GM12878 (cell line): ENCODE measurements around the gene ECT2. TPM values are rescaled to one million over a fixed set of nuclear protein-coding genes. Genes with fewer than 3 reads are reported as not detected.

Experiments
- ATAC-seq: fragments of 200-7000 bp; cut with Tn5 transposase; 3 replicates; pipeline ENCODE4 v1.9.1; 2020; ENCODE audit warnings: mild to moderate bottlenecking, moderate library complexity
- BruUV-seq: library from RNA; stranded (reverse); fragments of 400-500 nt; replicated peaks from 2 replicates; lab custom pipeline; 2021; lab: Mats Ljungman, UMichigan
- CTCF ChIA-PET: fragments of 300-600 bp; sonication (Branson Sonifier 250); formaldehyde crosslinking; extraction: SDS; loops from one replicate; lab custom pipeline; 2021; ENCODE audit warnings: inconsistent platforms; lab: Yijun Ruan, JAX
- POLR2A ChIA-PET: fragments of 350-600 bp; formaldehyde crosslinking; extraction: SDS; loops from one replicate; lab custom pipeline; 2021; ENCODE audit warnings: inconsistent platforms; lab: Charles Lee
- RAD21 ChIA-PET: fragments of 300-600 bp; sonication (Branson Sonifier 250); formaldehyde crosslinking; loops from one replicate; lab custom pipeline; 2023; ENCODE audit warnings: antibody characterized with exemption; ENCODE audit not compliant: unreplicated experiment; lab: Charles Lee
- SMC1A ChIA-PET: fragments of 300-600 bp; sonication (Branson Sonifier 250); formaldehyde crosslinking; loops from one replicate; lab custom pipeline; 2023; ENCODE audit not compliant: unreplicated experiment, uncharacterized antibody; lab: Charles Lee
- DNase-seq: peaks from one replicate; pipeline ENCODE4 v3.0.0-alpha.2; 2011; ENCODE audit warnings: low read depth, low spot score
- FAIRE-seq: peaks from 3 replicates; lab custom pipeline; 2011; peaks lifted over from hg19 to GRCh38; lab: Jason Lieb, UNC
- H2AFZ ChIP-seq: 2 replicates; pipeline ENCODE4 v1.6.0; 2011; ENCODE audit warnings: low read depth, low read length, control low read depth; ENCODE audit not compliant: control insufficient read depth
- H3K27ac ChIP-seq: 2 replicates; pipeline ENCODE4 v1.5.1; 2011; ENCODE audit warnings: control low read depth; ENCODE audit not compliant: control insufficient read depth, insufficient read depth
- H3K27me3 ChIP-seq, 2 experiments: replicated peaks in 1 of 2; 2 replicates each; pipeline versions ENCODE4 v1.6.0 to v1.6.1; 2011; ENCODE audit warnings: low read length in 1 of 2; ENCODE audit not compliant: control insufficient read depth in 2 of 2, insufficient read depth in 2 of 2
- H3K36me3 ChIP-seq, 2 experiments: 2 replicates each; pipeline ENCODE4 v1.5.1; 2011; ENCODE audit warnings: low read length in 1 of 2; ENCODE audit not compliant: control insufficient read depth in 2 of 2, insufficient read depth in 2 of 2
- H3K4me1 ChIP-seq: 2 replicates; pipeline ENCODE4 v1.6.1; 2011; ENCODE audit warnings: mild to moderate bottlenecking, low read length, moderate library complexity, mixed read lengths; ENCODE audit not compliant: control insufficient read depth, insufficient read depth
- H3K4me2 ChIP-seq: 2 replicates; pipeline ENCODE4 v1.6.0; 2011; ENCODE audit warnings: control low read depth; ENCODE audit not compliant: control insufficient read depth, insufficient read depth
- H3K4me3 ChIP-seq: fragments of 200-600 bp; sonication (generic); 2 replicates; pipeline ENCODE4 v1.5.1; 2016
- H3K79me2 ChIP-seq: 2 replicates; pipeline ENCODE4 v1.6.0; 2011; ENCODE audit warnings: low read length; ENCODE audit not compliant: control insufficient read depth, insufficient read depth
- H3K9ac ChIP-seq: 2 replicates; pipeline ENCODE4 v1.8.0; 2011; ENCODE audit warnings: low read length, control low read depth, mixed read lengths; ENCODE audit not compliant: control insufficient read depth, insufficient read depth
- H3K9me3 ChIP-seq: replicated peaks from 3 replicates; pipeline ENCODE4 v1.5.1; 2011; ENCODE audit warnings: mild to moderate bottlenecking, low read length; ENCODE audit not compliant: control insufficient read depth, insufficient read depth
- H4K20me1 ChIP-seq: 2 replicates; pipeline ENCODE4 v1.6.0; 2011; ENCODE audit not compliant: control insufficient read depth, insufficient read depth
- E2F4 ChIP-seq: IDR thresholded peaks from 2 replicates; pipeline ENCODE4 v1.6.1; 2012; ENCODE audit warnings: low read depth, low read length, improper control_type of control experiment
- GATAD2B ChIP-seq: fragments of 450-650 bp; conservative IDR thresholded peaks from 2 replicates; pipeline ENCODE4 v1.6.1; 2017; ENCODE audit warnings: low read depth, mild to moderate bottlenecking, moderate library complexity
- HDGF ChIP-seq: fragments of 450-650 bp; IDR thresholded peaks from 2 replicates; pipeline ENCODE4 v1.6.1; 2016; ENCODE audit warnings: antibody characterized with exemption
- HSF1 ChIP-seq: fragments of 150-350 bp; IDR thresholded peaks from 2 replicates; pipeline ENCODE4 v1.6.1; 2014; ENCODE audit warnings: mild to moderate bottlenecking, low read depth, low read length
- MAX ChIP-seq: IDR thresholded peaks from 2 replicates; pipeline ENCODE4 v1.6.1; 2012; ENCODE audit warnings: low read depth, low read length, improper control_type of control experiment
- NFYB ChIP-seq: IDR thresholded peaks from 2 replicates; pipeline ENCODE4 v1.6.1; 2011; ENCODE audit warnings: low read depth, mild to moderate bottlenecking, low read length, improper control_type of control experiment, moderate library complexity; ENCODE audit not compliant: insufficient read depth
- NR2F1 ChIP-seq: fragments of 450-650 bp; conservative IDR thresholded peaks from 2 replicates; pipeline ENCODE4 v1.6.1; 2017; ENCODE audit warnings: mild to moderate bottlenecking
- PBX3 ChIP-seq: IDR thresholded peaks from 2 replicates; pipeline ENCODE4 v1.6.1; 2011; ENCODE audit warnings: mild to moderate bottlenecking, low read depth, low read length, moderate library complexity; ENCODE audit not compliant: insufficient replicate concordance
- POU2F2 ChIP-seq: IDR thresholded peaks from 3 replicates; pipeline ENCODE4 v1.6.1; 2011; ENCODE audit warnings: low read depth, mild to moderate bottlenecking, low read length, borderline replicate concordance
- RBBP5 ChIP-seq: fragments of 200-600 bp; sonication (generic); conservative IDR thresholded peaks from 2 replicates; pipeline ENCODE4 v1.6.1; 2016
- TCF3 ChIP-seq: IDR thresholded peaks from 2 replicates; pipeline ENCODE4 v1.6.1; 2012; ENCODE audit warnings: low read depth, mild to moderate bottlenecking, low read length, borderline replicate concordance; ENCODE audit not compliant: insufficient read depth
- ZNF687 ChIP-seq: fragments of 450-650 bp; IDR thresholded peaks from 2 replicates; pipeline ENCODE4 v1.6.1; 2017; ENCODE audit warnings: mild to moderate bottlenecking, moderate library complexity
- ZSCAN29 ChIP-seq: fragments of 450-650 bp; IDR thresholded peaks from 2 replicates; pipeline ENCODE4 v1.6.1; 2017; ENCODE audit warnings: mild to moderate bottlenecking, moderate library complexity
- WGBS: methylation state at CpG from one replicate; pipeline ENCODE4 v1.1.6; 2016; ENCODE audit warnings: low lambda C conversion rate; ENCODE audit not compliant: insufficient replicate concordance, insufficient coverage; ENCODE audit errors: missing lambda C conversion rate; 5-methylcytosine and 5-hydroxymethylcytosine counted together
- in situ Hi-C: fragments of 300-500 bp; cut with MboI; formaldehyde crosslinking; loops from 9 replicates; pipeline ENCODE4 v1.14.3; 2018; ENCODE audit warnings: mixed read lengths
- intact Hi-C: fragments of 100-400 bp; cut with micrococcal nuclease; formaldehyde crosslinking; loops from one replicate; pipeline ENCODE4 v1.14.2; 2022; ENCODE audit not compliant: unreplicated experiment
- polyA plus RNA-seq, 11 experiments: library from polyadenylated mRNA; depleted of rRNA in 4 of 11; unstranded in 6 of 11; stranded (reverse) in 5 of 11; fragments of >200 nt; fragmentation: Nextera tagmentation in 4 of 11; fragmentation: Illumina TruSeq in 1 of 11; extraction: Ambion mirVana in 4 of 11; extraction: Trizol in 1 of 11; gene quantifications; 1 replicate in 1 of 11; 2 replicates in 10 of 11; pipeline versions ENCODE4 v1.2.1 to v1.2.3, GENCODE V29; 2011 to 2016; ENCODE audit warnings: inconsistent platforms in 2 of 11, missing spikeins in 2 of 11, low read depth in 1 of 11
- total RNA-seq, 4 experiments: library from RNA; depleted of rRNA in 3 of 4; stranded (reverse); fragments of >200 nt in 3 of 4; fragmentation: Illumina TruSeq in 1 of 4; extraction: Trizol in 1 of 4; gene quantifications; 2 replicates each; pipeline versions ENCODE4 v1.2.1 to v1.2.3, GENCODE V29; 2013 to 2021

The ECT2 gene
- total and polyA plus RNA-seq, 10 of the 15 experiments (the other 5 are each of a cell fraction or from before 2014, with no cell fraction given), result 21.5 to 47.8 (median 38.2) TPM

- Histone ChIP-seq H3K4me1 (no peaks in the 10 kb centered on the region; the same call in 1 of the 2 replicates), H3K4me3 (peak within 1 kb of the TSS; percentile 67), H3K27ac (peak within 1 kb of the TSS; percentile 52), H3K36me3 (no peaks in the 10 kb centered on the region), H3K79me2 (no peaks in the 10 kb centered on the region; the same call in 1 of the 2 replicates), H3K9ac (peak within 1 kb of the TSS; percentile 64), H2AFZ (peak within 1 kb of the TSS; percentile 88), H3K4me2 (peak within 1 kb of the TSS; percentile 96), H3K27me3 (no peaks in the 10 kb centered on the region), H3K9me3 (no peaks in the 10 kb centered on the region), H4K20me1 (no peaks in the 10 kb centered on the region)
- DNase-seq (peak; percentile 86), FAIRE-seq (peak; percentile 100), ATAC-seq (peak; percentile 99)
- CTCF ChIA-PET, result interaction anchor here (0.6 to 3.5 kb wide), 19 partner anchors 11 to 97 kb away, joined by 3 to 53 read pairs (median 3); partner anchors contain the start of gene ECT2
- intact Hi-C loops (loop anchor here (1.0 kb wide), 1 partner anchor 38 kb away; no protein-coding TSS in a partner anchor), in situ Hi-C loops (no loop called here)
- SMC1A ChIA-PET, result interaction anchor here (1.1 to 1.9 kb wide), 6 partner anchors 9 to 39 kb away, joined by 3 to 13 read pairs (median 4); partner anchors contain the start of gene ECT2
- POLR2A ChIA-PET, result interaction anchor here (1.1 to 1.2 kb wide), 2 partner anchors 39 to 41 kb away, joined by 3 to 4 read pairs; partner anchors contain the start of gene ECT2
- RAD21 ChIA-PET, result interaction anchor here (1.0 to 3.2 kb wide), 4 partner anchors 37 to 60 kb away, joined by 3 to 18 read pairs (median 4); no protein-coding TSS in a partner anchor
- BruUV-seq, result no TSS peak
- WGBS, result under 1% methylated on average over 41 of the region's 41 CpGs
- TF ChIP-seq HDGF, result 0 out of 2 replicates have a peak, but pooled peaks have one; percentile 45
- no peak for TF ChIP-seq PBX3
- TF ChIP-seq ZSCAN29, result no peak
- peak; percentile 41; the same call in 1 of the 2 replicates for TF ChIP-seq TCF3
- TF ChIP-seq ZNF687, result no peak
- TF ChIP-seq NR2F1, result 0 out of 2 replicates have a peak, but pooled peaks have one; percentile 25
- peak; percentile 57; the same call in 1 of the 2 replicates for TF ChIP-seq GATAD2B
- no peak for TF ChIP-seq RBBP5
- no peak; the same call in 1 of the 2 replicates for TF ChIP-seq E2F4
- TF ChIP-seq NFYB, result peak; percentile 69; the same call in 1 of the 2 replicates
- TF ChIP-seq HSF1, result no peak
- no peak for TF ChIP-seq MAX
- TF ChIP-seq POU2F2, result peak; percentile 26; the same call in 1 of the 3 replicates
Observed at GRCh38 chr3:172710664-172711453, 39.7 kb upstream of the ECT2 start, which contains the start of gene NCEH1. Gene NCEH1 (minus strand): TSS chr3:172711067. CDS start chr3:172710984, 83 bp downstream.
